Measurements from ENCODE around the gene EFCAB7.
A peak's percentile ranks its signal among the peaks of the same experiment; 100 is the strongest.

EFCAB7 gene

GRCh38 chr1:63524201-63524600 is 876 bp downstream of the EFCAB7 start:
- no peak for TF ChIP-seq CTCF (IDR thresholded peaks at IDR 0.05)
- Histone ChIP-seq H3K4me3 (peak overlapping the region; percentile 89), H3K27ac (peak overlapping the region in 1 of 2 donors; percentile 84)
- no peak for DNase-seq (ENCODE audit: low spot score)

- no peak overlapping the region for H3K4me3 ChIP-seq
- no peak overlapping the region for H3K27ac ChIP-seq
- no peak for TF ChIP-seq CTCF (IDR thresholded peaks at IDR 0.05)
- DNase-seq (ENCODE audit: low spot score), result no peak
Observed at GRCh38 chr1:63532727-63533126, 9.4 kb downstream of the EFCAB7 start.

- TF ChIP-seq CTCF (IDR thresholded peaks at IDR 0.05), result no peak
- H3K27ac ChIP-seq, result no peak overlapping the region
- DNase-seq (ENCODE audit: low spot score), result no peak
- H3K4me3 ChIP-seq, result no peak overlapping the region
Observed at GRCh38 chr1:63533931-63534330, 10.6 kb downstream of the EFCAB7 start.

GRCh38 chr1:63534406-63534805 is 11.1 kb downstream of the EFCAB7 start:
- Histone ChIP-seq H3K4me3 (no peak overlapping the region), H3K27ac (no peak overlapping the region)
- no peak for DNase-seq (ENCODE audit: low spot score)
- TF ChIP-seq CTCF (IDR thresholded peaks at IDR 0.05), result no peak

GRCh38 chr1:63537006-63537405 is 13.7 kb downstream of the EFCAB7 start:
- no peak overlapping the region for H3K4me3 ChIP-seq
- no peak for DNase-seq (ENCODE audit: low spot score)
- H3K27ac ChIP-seq, result no peak overlapping the region
- no peak for TF ChIP-seq CTCF (IDR thresholded peaks at IDR 0.05)

GRCh38 chr1:63537940-63538339 is 14.6 kb downstream of the EFCAB7 start:
- DNase-seq (ENCODE audit: low spot score), result no peak
- H3K4me3 ChIP-seq, result no peak overlapping the region
- no peak overlapping the region for H3K27ac ChIP-seq
- no peak for TF ChIP-seq CTCF (IDR thresholded peaks at IDR 0.05)

- Histone ChIP-seq H3K27ac (no peak overlapping the region), H3K4me3 (no peak overlapping the region)
- no peak for TF ChIP-seq CTCF (IDR thresholded peaks at IDR 0.05)
- DNase-seq (ENCODE audit: low spot score), result no peak
Observed at GRCh38 chr1:63545780-63546179, 22.5 kb downstream of the EFCAB7 start.

All from coronary artery (tissue), 2 donors.